Skeletal muscle tissue (tissue), 4 donors: ENCODE data around the gene PRR15L. TPM values are rescaled to one million over a fixed set of nuclear protein-coding genes. Genes with fewer than 3 reads are reported as not detected.

Experiments
- H3K27ac ChIP-seq: one replicate; pipeline ENCODE4 v1.7.0; 2013; ENCODE audit warnings: mild to moderate bottlenecking, low read depth, low read length, inconsistent platforms
- H3K27me3 ChIP-seq, 3 donors: one replicate each; pipeline ENCODE4 v1.7.0; 2013; ENCODE audit warnings: low read length in 3 of 3; ENCODE audit not compliant: control insufficient read depth in 3 of 3, insufficient read depth in 3 of 3
- H3K36me3 ChIP-seq, 3 donors: one replicate each; pipeline ENCODE4 v1.7.0; 2013; ENCODE audit warnings: low read length in 3 of 3; ENCODE audit not compliant: control insufficient read depth in 3 of 3, insufficient read depth in 3 of 3
- H3K4me1 ChIP-seq, 3 donors: one replicate each; pipeline ENCODE4 v1.7.0; 2013; ENCODE audit warnings: low read length in 3 of 3, mild to moderate bottlenecking in 3 of 3; ENCODE audit not compliant: control insufficient read depth in 3 of 3, insufficient read depth in 3 of 3
- H3K4me3 ChIP-seq, 3 donors: one replicate each; pipeline ENCODE4 v1.7.0; 2013; ENCODE audit warnings: low read length in 3 of 3
- H3K9ac ChIP-seq, 3 donors: one replicate each; pipeline ENCODE4 v1.7.0; 2013; ENCODE audit warnings: low read length in 3 of 3, mild to moderate bottlenecking in 3 of 3, moderate library complexity in 2 of 3, low read depth in 1 of 3
- H3K9me3 ChIP-seq, 3 donors: one replicate each; pipeline ENCODE4 v1.7.0; 2013; ENCODE audit warnings: low read length in 3 of 3; ENCODE audit not compliant: control insufficient read depth in 3 of 3
- total RNA-seq: library from RNA; depleted of rRNA; stranded (reverse); fragments of >200 nt; gene quantifications from one replicate; pipeline ENCODE4 v1.2.3, GENCODE V29; 2014
- donor health status: Osteomylitis.

Gene PRR15L
- total RNA-seq, 1 donor from 2014 or later, result not detected

DNA sequence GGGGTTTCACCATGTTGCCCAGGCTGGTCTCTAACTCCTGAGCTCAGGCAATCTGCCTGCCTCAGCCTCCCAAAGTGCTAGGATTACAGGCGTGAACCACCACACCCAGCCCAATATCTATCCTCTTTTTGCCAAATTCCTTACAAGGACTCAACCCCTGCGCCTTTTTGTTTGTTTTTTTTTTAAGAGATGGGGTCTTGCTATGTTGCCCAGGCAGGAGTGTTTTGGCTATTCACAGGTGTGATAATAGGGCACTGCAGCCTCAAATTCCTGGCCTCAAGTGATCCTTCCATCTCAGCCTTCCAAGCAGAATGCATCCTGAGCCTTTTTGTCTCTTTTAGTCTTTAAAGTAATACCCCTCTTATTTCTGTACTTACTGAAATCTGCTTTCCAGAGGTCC, 44.6 kb downstream of the PRR15L start:
- Histone ChIP-seq H3K9ac (no peak overlapping the region), H3K9me3 (no peaks in the 10 kb centered on the region), H3K4me3 (no peak overlapping the region), H3K36me3 (peaks cover 14 to 24% (median 18%) of the 10 kb centered on the region in 3 donors), H3K4me1 (peaks cover 33 to 39% (median 38%) of the 10 kb centered on the region in 3 donors), H3K27me3 (no peaks in the 10 kb centered on the region), H3K27ac (no peak overlapping the region)

GRCh38 chr17:47907932-47908562, 49.6 kb downstream of the PRR15L start:
- H3K27ac ChIP-seq, result peak overlapping the region; percentile 96
- peaks cover 56 to 62% (median 56%) of the 10 kb centered on the region in 3 donors for H3K4me1 ChIP-seq
- no peaks in the 10 kb centered on the region for H3K27me3 ChIP-seq
- H3K36me3 ChIP-seq, result no peaks in the 10 kb centered on the region
- no peaks in the 10 kb centered on the region for H3K9me3 ChIP-seq
- H3K4me3 ChIP-seq, result peak overlapping the region; percentile 65 to 74 (median 69)
- H3K9ac ChIP-seq, result peak overlapping the region; percentile 74 to 92 (median 79)

DNA sequence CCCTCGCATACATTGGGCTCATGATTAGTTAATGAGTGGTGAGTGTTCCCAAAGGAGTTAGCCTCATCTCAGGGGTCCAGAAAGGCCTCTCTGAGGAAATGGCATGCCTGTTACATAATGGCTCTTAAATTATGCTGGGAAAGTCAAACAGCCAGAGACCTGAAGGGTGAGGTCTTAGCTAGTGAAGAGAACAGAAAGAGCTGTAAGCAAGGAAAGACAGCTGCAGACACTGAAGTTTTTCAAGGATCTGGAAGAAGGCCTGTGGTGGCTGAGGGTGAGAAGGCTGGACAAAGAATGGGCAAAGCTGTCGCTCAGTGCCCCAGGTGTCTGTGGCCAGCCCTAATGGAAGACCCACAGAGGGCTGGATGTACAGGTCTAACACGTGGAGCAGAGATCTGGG, 51.2 kb downstream of the PRR15L start:
- Histone ChIP-seq H3K9ac (peak overlapping the region; percentile 24 to 79 (median 75)), H3K9me3 (no peaks in the 10 kb centered on the region), H3K27me3 (no peaks in the 10 kb centered on the region), H3K4me1 (peaks cover 65 to 74% (median 69%) of the 10 kb centered on the region in 3 donors), H3K36me3 (no peaks in the 10 kb centered on the region), H3K4me3 (peak overlapping the region in 2 of 3 donors; percentile 65 to 74), H3K27ac (peak overlapping the region; percentile 96)

DNA sequence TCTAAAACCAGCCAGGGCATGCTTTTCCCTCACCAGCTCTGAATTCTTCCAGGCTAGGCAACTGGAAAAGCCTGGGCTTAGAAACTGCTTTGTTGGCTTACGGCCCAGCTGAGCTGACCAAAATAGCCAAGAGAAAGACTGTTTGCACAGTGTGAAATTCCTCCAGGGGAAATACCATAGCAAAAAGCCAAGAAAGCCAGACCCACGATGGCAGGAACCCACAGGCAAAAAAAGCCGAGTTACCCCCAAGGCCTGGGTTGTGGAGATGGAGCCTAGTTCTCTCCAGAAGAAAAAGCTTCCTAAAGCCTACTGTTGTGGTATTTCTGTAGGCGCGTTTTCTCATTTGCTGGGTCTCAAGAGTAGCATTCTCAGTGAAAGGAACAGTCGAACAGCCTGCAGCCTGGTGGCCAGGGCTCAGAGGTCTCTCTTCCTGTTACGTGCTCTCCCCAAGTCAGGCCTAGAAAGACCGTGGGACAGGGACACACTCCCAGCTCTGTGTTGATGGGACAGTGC, 52.4 kb downstream of the PRR15L start:
- Histone ChIP-seq H3K4me1 (peaks cover 71 to 81% (median 72%) of the 10 kb centered on the region in 3 donors), H3K9me3 (no peaks in the 10 kb centered on the region), H3K9ac (peak overlapping the region; percentile 57 to 79 (median 75)), H3K36me3 (no peaks in the 10 kb centered on the region), H3K27me3 (no peaks in the 10 kb centered on the region), H3K4me3 (peak overlapping the region; percentile 39 to 74 (median 50)), H3K27ac (peak overlapping the region; percentile 96)

DNA sequence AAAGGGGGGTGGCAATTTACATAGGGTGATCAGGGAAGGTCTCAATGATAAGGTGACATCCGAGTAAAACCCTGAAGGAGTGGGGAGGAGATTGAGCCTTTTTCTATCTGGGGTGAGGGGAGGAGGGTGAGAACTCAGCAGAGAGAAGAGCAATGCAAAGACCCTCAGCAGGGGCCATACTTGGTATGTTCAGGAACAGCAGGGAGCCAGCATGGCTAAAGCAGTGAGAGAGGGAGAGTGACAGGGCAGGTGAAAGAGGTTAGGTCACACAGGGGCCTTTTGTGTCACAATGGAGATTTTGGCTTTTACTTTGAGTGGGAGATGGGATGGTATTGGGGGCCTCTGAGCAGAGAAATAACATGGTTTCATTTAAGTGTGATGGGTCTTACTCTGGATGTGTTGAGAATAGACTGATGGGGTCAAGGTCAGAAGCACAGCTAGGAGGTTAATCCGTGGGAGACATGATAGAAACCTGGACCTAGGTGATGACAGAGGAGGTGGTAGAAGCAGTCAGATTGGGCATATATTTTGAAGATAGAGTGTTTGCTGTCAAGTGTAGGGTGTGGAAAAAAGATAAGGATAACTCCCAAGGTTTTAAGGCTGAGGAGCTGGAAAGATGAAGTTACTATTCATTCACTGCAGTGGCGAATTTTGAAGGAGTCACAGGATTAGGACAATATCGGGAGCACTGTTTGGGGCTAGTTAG, 55.5 kb downstream of the PRR15L start:
- Histone ChIP-seq H3K4me3 (no peak overlapping the region), H3K9me3 (no peaks in the 10 kb centered on the region), H3K27ac (peak overlapping the region; percentile 98), H3K4me1 (peaks cover 73 to 92% (median 85%) of the 10 kb centered on the region in 3 donors), H3K9ac (peak overlapping the region in 2 of 3 donors; percentile 1 to 10), H3K36me3 (peaks cover 0 to 2% (median 0%) of the 10 kb centered on the region in 3 donors), H3K27me3 (no peaks in the 10 kb centered on the region)

Other genes with a start within 250 kb of the PRR15L start
- not detected for gene TBX21, start 224.6 kb downstream of the PRR15L start, total RNA-seq
- 8.4 TPM for gene OSBPL7, start 136.1 kb downstream of the PRR15L start, total RNA-seq
- gene MRPL10, start 126.3 kb downstream of the PRR15L start, total RNA-seq, result 19.8 TPM
- not detected for gene LRRC46, start 126.2 kb downstream of the PRR15L start, total RNA-seq
- gene SCRN2, start 116.6 kb downstream of the PRR15L start, total RNA-seq, result 29.2 TPM
- gene SP6, start 106.7 kb downstream of the PRR15L start, total RNA-seq, result under 0.01 TPM
- 0.52 TPM for gene SP2, start 61.6 kb downstream of the PRR15L start, total RNA-seq
- 12.0 TPM for gene PNPO, start 16.3 kb downstream of the PRR15L start, total RNA-seq
- gene CDK5RAP3, start 13.2 kb upstream of the PRR15L start, total RNA-seq, result 59.0 TPM
- gene COPZ2, start 79.9 kb upstream of the PRR15L start, total RNA-seq, result 39.7 TPM
- 93.4 TPM for gene NFE2L1, start 90.5 kb upstream of the PRR15L start, total RNA-seq
- gene CBX1, start 143.6 kb upstream of the PRR15L start, total RNA-seq, result 39.1 TPM
- gene SNX11, start 149.9 kb upstream of the PRR15L start, total RNA-seq, result 7.3 TPM